ENCODE data around the gene CD248. TPM values are rescaled to one million over a fixed set of nuclear protein-coding genes. Genes with fewer than 3 reads are reported as not detected.
A peak's percentile ranks its signal among the peaks of the same experiment; 100 is the strongest.
"Not testable (repeated sequence)": the region's sequence is repeated elsewhere in the genome, so short reads cannot be mapped to it uniquely, and the experiment has no call there.

Gene CD248
- total RNA-seq, 2 donors from 2014 or later: 4.5 to 13.7 TPM

- no peak for ATAC-seq
- intact Hi-C loops (cut with DNase I, micrococcal nuclease): no loop called here
- peak in 1 of 2 donors; percentile 14 for DNase-seq
Observed at GRCh38 chr11:66315921-66316811, 678 bp downstream of the CD248 start.

GRCh38 chr11:66315498-66315885 lies 1.4 kb downstream of the CD248 start:
- intact Hi-C loops (cut with DNase I, micrococcal nuclease): no loop called here
- DNase-seq (no peak), ATAC-seq (no peak)

- intact Hi-C loops (cut with DNase I, micrococcal nuclease): no loop called here
- peak in 1 of 2 donors; percentile 19 for DNase-seq
- ATAC-seq: no peak
Observed at GRCh38 chr11:66314561-66315497, 2.0 kb downstream of the CD248 start.

- ATAC-seq (no peak), DNase-seq (no peak)
- intact Hi-C loops (cut with DNase I, micrococcal nuclease): no loop called here
Observed at GRCh38 chr11:66314186-66314501, 2.7 kb downstream of the CD248 start.

GRCh38 chr11:66313321-66314185 lies 3.3 kb downstream of the CD248 start:
- ATAC-seq: no peak
- intact Hi-C loops (cut with DNase I, micrococcal nuclease): no loop called here
- DNase-seq: peak in 1 of 2 donors; percentile 54

- intact Hi-C loops (cut with DNase I, micrococcal nuclease): no loop called here
- peak; percentile 81 for ATAC-seq
- DNase-seq: peak; percentile 99 to 100
Observed at GRCh38 chr11:66312549-66313320, 4.1 kb downstream of the CD248 start.

- intact Hi-C loops (cut with DNase I, micrococcal nuclease): no loop called here
- DNase-seq (peak; percentile 92 to 96), ATAC-seq (peak; percentile 78)
Observed at GRCh38 chr11:66311965-66312548, 4.8 kb downstream of the CD248 start.

- intact Hi-C loops (cut with DNase I, micrococcal nuclease): no loop called here
- ATAC-seq (no peak), DNase-seq (no peak)
Observed at GRCh38 chr11:66311470-66311964, 5.3 kb downstream of the CD248 start.

GRCh38 chr11:66310803-66311440 lies 5.9 kb downstream of the CD248 start:
- DNase-seq; ATAC-seq; intact Hi-C loops (cut with DNase I, micrococcal nuclease): not testable (repeated sequence)

GRCh38 chr11:66310324-66310723 lies 6.5 kb downstream of the CD248 start:
- no peak for DNase-seq
- intact Hi-C loops (cut with DNase I, micrococcal nuclease): no loop called here
- no peak for ATAC-seq

GRCh38 chr11:66309475-66309874 lies 7.4 kb downstream of the CD248 start:
- DNase-seq (no peak), ATAC-seq (no peak)
- intact Hi-C loops (cut with DNase I, micrococcal nuclease): no loop called here

- ATAC-seq (no peak), DNase-seq (no peak)
- intact Hi-C loops (cut with DNase I, micrococcal nuclease): no loop called here
Observed at GRCh38 chr11:66302656-66303055, 14.2 kb downstream of the CD248 start.

- no peak for ATAC-seq
- DNase-seq: no peak
- intact Hi-C loops (cut with DNase I, micrococcal nuclease): no loop called here
Observed at GRCh38 chr11:66299186-66299585, 17.7 kb downstream of the CD248 start.

GRCh38 chr11:66297610-66298009 lies 19.2 kb downstream of the CD248 start:
- ATAC-seq (no peak), DNase-seq (no peak)
- intact Hi-C loops (cut with DNase I, micrococcal nuclease): no loop called here

- intact Hi-C loops (cut with DNase I, micrococcal nuclease): no loop called here
- no peak for DNase-seq
Observed at GRCh38 chr11:66294626-66295620, 21.9 kb downstream of the CD248 start.

More at GRCh38 chr11:66294626-66295620, 21.9 kb downstream of the CD248 start:
- no peak for ATAC-seq
